Spleen (tissue), 11 donors: ENCODE data around the gene PRKCE. TPM values are rescaled to one million over a fixed set of nuclear protein-coding genes. Genes with fewer than 3 reads are reported as not detected.

ENCODE experiments used
- DNase-seq: peaks from one replicate; pipeline ENCODE4 v3.0.0-alpha.2; 2020
- H3K27ac ChIP-seq, 8 donors: fragments of 200-600 bp; sonication (generic) in 7 of 8; 1 replicate in 4 of 8; 2 replicates in 4 of 8; pipeline versions ENCODE4 v1.5.0 to v1.8.0; 2016 to 2021; ENCODE audit warnings: inconsistent platforms in 4 of 8, mild to moderate bottlenecking in 4 of 8, moderate library complexity in 1 of 8
- H3K27me3 ChIP-seq, 7 donors: fragments of 200-600 bp; sonication (generic) in 6 of 7; replicated peaks in 1 of 7; 1 replicate in 4 of 7; 2 replicates in 3 of 7; pipeline versions ENCODE4 v1.5.0 to v1.8.0; 2016 to 2021; ENCODE audit warnings: inconsistent platforms in 3 of 7, mild to moderate bottlenecking in 1 of 7
- H3K36me3 ChIP-seq, 6 donors: fragments of 200-600 bp; sonication (generic) in 5 of 6; 1 replicate in 4 of 6; 2 replicates in 2 of 6; pipeline versions ENCODE4 v1.5.0 to v1.8.0; 2016 to 2021; ENCODE audit warnings: inconsistent platforms in 2 of 6
- H3K4me1 ChIP-seq, 6 donors: fragments of 200-600 bp; sonication (generic) in 5 of 6; 1 replicate in 3 of 6; 2 replicates in 3 of 6; pipeline versions ENCODE4 v1.5.0 to v1.8.0; 2016 to 2021; ENCODE audit warnings: inconsistent platforms in 3 of 6
- H3K4me3 ChIP-seq, 8 donors: fragments of 200-600 bp; sonication (generic) in 7 of 8; 1 replicate in 4 of 8; 2 replicates in 4 of 8; pipeline versions ENCODE4 v1.5.0 to v1.8.0; 2016 to 2021; ENCODE audit warnings: inconsistent platforms in 4 of 8, mild to moderate bottlenecking in 4 of 8, moderate library complexity in 2 of 8
- H3K9me3 ChIP-seq, 8 donors: fragments of 200-600 bp; sonication (generic) in 7 of 8; 1 replicate in 4 of 8; 2 replicates in 4 of 8; pipeline versions ENCODE4 v1.5.0 to v1.8.0; 2016 to 2021; ENCODE audit warnings: inconsistent platforms in 4 of 8
- CTCF ChIP-seq, 11 experiments: fragments of 200-600 bp in 7 of 11; fragments of 450-650 bp in 4 of 11; sonication (generic) in 4 of 11; IDR thresholded peaks in 8 of 11; conservative IDR thresholded peaks in 3 of 11; 1 replicate in 7 of 11; 2 replicates in 4 of 11; pipeline versions ENCODE4 v1.4.0 to v1.8.0; 2016 to 2021; ENCODE audit warnings: antibody characterized with exemption in 11 of 11, inconsistent platforms in 4 of 11, mild to moderate bottlenecking in 1 of 11
- POLR2A ChIP-seq, 3 donors: fragments of 450-650 bp; IDR thresholded peaks; one replicate each; pipeline ENCODE4 v1.5.1; 2017; ENCODE audit warnings: antibody characterized with exemption in 3 of 3, mild to moderate bottlenecking in 1 of 3
- POLR2AphosphoS5 ChIP-seq, 3 donors: sonication (generic); formaldehyde crosslinking; IDR thresholded peaks; one replicate each; pipeline ENCODE4 v1.5.1; 2017; ENCODE audit warnings: antibody characterized with exemption in 3 of 3
- whole genome bisulfite sequencing, 5 donors: extraction: QIAGEN DNeasy Blood & Tissue Kit in 3 of 5; methylation state at CpG; one replicate each; pipeline versions ENCODE4 v1.1.5 to v1.1.7; 2013 to 2018; 5-methylcytosine and 5-hydroxymethylcytosine counted together
- intact Hi-C: fragments of 100-400 bp; cut with DNase I; formaldehyde crosslinking; loops from one replicate; pipeline ENCODE4 v1.15.0; 2023; ENCODE audit warnings: low total_unique reads
- polyA plus RNA-seq, 3 donors: library from polyadenylated mRNA; stranded (reverse); fragments of 200-250 nt; gene quantifications; one replicate each; pipeline ENCODE4 v1.2.1, GENCODE V29; 2013
- total RNA-seq, 7 donors: library from RNA; depleted of rRNA in 3 of 7; stranded (reverse); fragments of >200 nt in 3 of 7; fragmentation: NEBNext Ultra II Directional in 4 of 7; extraction: Animal tissue kit (Norgen Biotek cat#: 25700) in 4 of 7; gene quantifications; one replicate each; pipeline versions ENCODE4 v1.1.0 to v1.2.1, GENCODE V29; 2016 to 2021
- donor health status: healthy with polysubstance abuse.
- donor health status: DM: no; HTN: no; CAD: no; lungs with moderate emphysema.
- donor health status: DM: no; HTN: no; CAD: no.
- donor health status: Bipolar disorder and iron deficiency.
- donor health status: healthy.
- donor health status: DM: no; HTN: no; CAD: no.
- donor health status: DM: yes; HTN: yes; CAD: no.

PRKCE gene
- total and polyA plus RNA-seq, 10 donors = 2.5 to 43.6 (median 18.8) TPM

- Histone ChIP-seq H3K4me3 (no peak overlapping the region), H3K27ac (no peak overlapping the region), H3K36me3 (no peaks in the 10 kb centered on the region), H3K9me3 (no peaks in the 10 kb centered on the region), H3K4me1 (peaks cover 4 to 48% (median 9%) of the 10 kb centered on the region in 6 donors), H3K27me3 (no peaks in the 10 kb centered on the region)
- WGBS, 5 donors = 84 to 91% (median 86%) methylated on average over 5 of the region's 5 CpGs
- no peak for DNase-seq
- intact Hi-C loops = no loop called here
- TF ChIP-seq CTCF (IDR thresholded peaks at IDR 0.05 in 8 of 11, conservative IDR thresholded peaks at IDR 0.05 in 3 of 11) = no peak
- no peak for TF ChIP-seq POLR2AphosphoS5 (IDR thresholded peaks at IDR 0.05)
- TF ChIP-seq POLR2A (IDR thresholded peaks at IDR 0.05) = no peak
Observed at GRCh38 chr2:45781464-45781811, 130.0 kb downstream of the PRKCE start.

- WGBS, 5 donors = 94 to 99% (median 96%) methylated on average over 4 of the region's 4 CpGs
- TF ChIP-seq POLR2AphosphoS5 (IDR thresholded peaks at IDR 0.05) = no peak
- TF ChIP-seq POLR2A (IDR thresholded peaks at IDR 0.05) = no peak
- TF ChIP-seq CTCF (IDR thresholded peaks at IDR 0.05 in 8 of 11, conservative IDR thresholded peaks at IDR 0.05 in 3 of 11) = no peak
- no peak overlapping the region for H3K4me3 ChIP-seq
- H3K4me1 ChIP-seq = peaks cover 4 to 39% (median 9%) of the 10 kb centered on the region in 6 donors
- intact Hi-C loops = no loop called here
- no peaks in the 10 kb centered on the region for H3K9me3 ChIP-seq
- no peak overlapping the region for H3K27ac ChIP-seq
- H3K36me3 ChIP-seq = no peaks in the 10 kb centered on the region
- DNase-seq = no peak
- H3K27me3 ChIP-seq = no peaks in the 10 kb centered on the region
Observed at GRCh38 chr2:45782436-45782835, 131.0 kb downstream of the PRKCE start.

GRCh38 chr2:45782986-45783385, 131.5 kb downstream of the PRKCE start:
- H3K9me3 ChIP-seq = no peaks in the 10 kb centered on the region
- no peak overlapping the region for H3K4me3 ChIP-seq
- DNase-seq = no peak
- H3K27ac ChIP-seq = no peak overlapping the region
- intact Hi-C loops = no loop called here
- TF ChIP-seq CTCF (IDR thresholded peaks at IDR 0.05 in 8 of 11, conservative IDR thresholded peaks at IDR 0.05 in 3 of 11) (no peak), POLR2A (IDR thresholded peaks at IDR 0.05) (no peak), POLR2AphosphoS5 (IDR thresholded peaks at IDR 0.05) (no peak)
- WGBS, 5 donors = 94 to 95% (median 95%) methylated on average over 4 of the region's 4 CpGs
- no peaks in the 10 kb centered on the region for H3K36me3 ChIP-seq
- H3K4me1 ChIP-seq = peaks cover 4 to 36% (median 8%) of the 10 kb centered on the region in 6 donors
- no peaks in the 10 kb centered on the region for H3K27me3 ChIP-seq

- peaks cover 4 to 40% (median 16%) of the 10 kb centered on the region in 6 donors for H3K4me1 ChIP-seq
- intact Hi-C loops = no loop called here
- H3K4me3 ChIP-seq = no peak overlapping the region
- H3K9me3 ChIP-seq = no peaks in the 10 kb centered on the region
- no peak for DNase-seq
- no peaks in the 10 kb centered on the region for H3K27me3 ChIP-seq
- no peaks in the 10 kb centered on the region for H3K36me3 ChIP-seq
- H3K27ac ChIP-seq = no peak overlapping the region
- TF ChIP-seq CTCF (IDR thresholded peaks at IDR 0.05 in 8 of 11, conservative IDR thresholded peaks at IDR 0.05 in 3 of 11) (no peak), POLR2AphosphoS5 (IDR thresholded peaks at IDR 0.05) (no peak), POLR2A (IDR thresholded peaks at IDR 0.05) (no peak)
- 78 to 90% (median 84%) methylated on average over 10 of the region's 10 CpGs for WGBS, 5 donors
Observed at GRCh38 chr2:45786030-45786835, 134.8 kb downstream of the PRKCE start.
